MM.1S (cell line): Measurements from ENCODE around the gene FGF12.

Experiments
- DNase-seq: peaks from one replicate; pipeline ENCODE4 v3.0.0-alpha.2; 2015
- H2AFZ ChIP-seq: fragments of 300-600 bp; sonication (generic); 2 replicates; pipeline ENCODE4 v1.6.0; 2016; ENCODE audit warnings: antibody characterized with exemption, low read length
- H3F3A ChIP-seq: fragments of 300-600 bp; sonication (generic); 2 replicates; pipeline ENCODE4 v1.6.1; 2016; ENCODE audit warnings: mild to moderate bottlenecking, antibody characterized with exemption, low read length, moderate library complexity, mixed read lengths; ENCODE audit not compliant: insufficient read depth
- H3K27ac ChIP-seq: fragments of 300-600 bp; sonication (generic); 2 replicates; pipeline ENCODE4 v1.5.1; 2016; ENCODE audit warnings: mild to moderate bottlenecking, low read length
- H3K27me3 ChIP-seq: fragments of 300-600 bp; sonication (generic); replicated peaks from 2 replicates; pipeline ENCODE4 v1.6.0; 2016; ENCODE audit warnings: low read length; ENCODE audit not compliant: insufficient read depth
- H3K36me3 ChIP-seq: fragments of 300-600 bp; sonication (generic); replicated peaks from 2 replicates; pipeline ENCODE4 v1.6.1; 2016; ENCODE audit warnings: mild to moderate bottlenecking, low read length, mixed read lengths; ENCODE audit not compliant: insufficient read depth
- H3K4me1 ChIP-seq: fragments of 300-600 bp; sonication (generic); 2 replicates; pipeline ENCODE4 v1.6.1; 2016; ENCODE audit warnings: low read length, mixed read lengths
- H3K4me2 ChIP-seq: fragments of 300-600 bp; sonication (generic); 2 replicates; pipeline ENCODE4 v1.6.0; 2016; ENCODE audit warnings: low read depth, low read length
- H3K4me3 ChIP-seq: fragments of 300-600 bp; sonication (generic); 2 replicates; pipeline ENCODE4 v1.5.1; 2016; ENCODE audit warnings: low read length, mixed read lengths
- H3K79me2 ChIP-seq: fragments of 300-600 bp; sonication (generic); 2 replicates; pipeline ENCODE4 v1.6.1; 2016; ENCODE audit warnings: mixed run types, low read length, mixed read lengths
- H3K9ac ChIP-seq: fragments of 300-600 bp; sonication (generic); 2 replicates; pipeline ENCODE4 v1.6.1; 2016; ENCODE audit warnings: low read length, mixed read lengths
- H3K9me2 ChIP-seq: fragments of 300-600 bp; sonication (generic); replicated peaks from 2 replicates; pipeline ENCODE4 v1.6.1; 2016; ENCODE audit warnings: mild to moderate bottlenecking, low read length, mixed read lengths; ENCODE audit not compliant: insufficient read depth
- H3K9me3 ChIP-seq: fragments of 300-600 bp; sonication (generic); replicated peaks from 2 replicates; pipeline ENCODE4 v1.6.1; 2016; ENCODE audit warnings: mild to moderate bottlenecking, low read length, mixed read lengths; ENCODE audit not compliant: insufficient read depth
- H4K20me1 ChIP-seq: fragments of 300-600 bp; sonication (generic); 2 replicates; pipeline ENCODE4 v1.6.1; 2016; ENCODE audit warnings: mild to moderate bottlenecking, low read length, moderate library complexity, mixed read lengths; ENCODE audit not compliant: insufficient read depth
- EZH2 ChIP-seq: fragments of 300-600 bp; sonication (generic); optimal IDR thresholded peaks from 2 replicates; pipeline ENCODE3; 2017; ENCODE audit warnings: low read depth, mild to moderate bottlenecking, antibody characterized with exemption, low read length, mixed read lengths
- EZH2phosphoT487 ChIP-seq: fragments of 300-600 bp; sonication (generic); IDR thresholded peaks from 2 replicates; pipeline ENCODE4 v1.6.1; 2018; ENCODE audit warnings: antibody characterized with exemption, low read length
- TF ChIP-seq, protein P1 (sequence below): fragments of 300-600 bp; sonication (generic); IDR thresholded peaks from 2 replicates; pipeline ENCODE4 v1.5.1; 2016; ENCODE audit warnings: antibody characterized with exemption, low read length, mixed read lengths

Gene FGF12

DNA sequence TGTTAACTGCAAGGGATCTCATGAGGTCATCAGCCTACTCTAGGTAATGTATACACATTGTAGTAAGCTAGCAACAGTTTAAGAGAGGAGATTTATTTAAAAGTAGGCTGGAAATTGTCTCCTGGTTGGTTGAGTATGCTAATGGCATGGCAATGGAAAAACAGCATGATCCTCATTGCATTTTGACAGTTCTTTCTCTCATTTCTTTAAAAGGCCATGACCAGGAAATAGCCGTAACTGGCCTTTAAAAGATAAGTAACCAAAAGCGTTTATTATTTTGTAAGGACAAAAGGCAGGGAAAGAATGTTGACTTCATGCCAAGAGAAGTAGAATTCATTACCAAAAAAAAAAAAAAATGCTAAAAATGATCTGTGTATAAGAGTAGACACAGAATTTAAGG, 310.3 kb downstream of the FGF12 start:
- Histone ChIP-seq H3K27ac (no peak overlapping the region), H3K36me3 (no peaks in the 10 kb centered on the region), H3K79me2 (no peaks in the 10 kb centered on the region), H3K4me3 (no peak overlapping the region), H3K9me2 (no peaks in the 10 kb centered on the region), H3K4me2 (no peak overlapping the region), H3K4me1 (no peaks in the 10 kb centered on the region), H3K27me3 (no peaks in the 10 kb centered on the region), H3K9me3 (no peaks in the 10 kb centered on the region), H4K20me1 (no peaks in the 10 kb centered on the region), H3K9ac (no peak overlapping the region), H3F3A (no peaks in the 10 kb centered on the region), H2AFZ (no peak overlapping the region)
- no peak for DNase-seq
- TF ChIP-seq EZH2phosphoT487 (no peak), EZH2 (no peak)
- TF ChIP-seq, protein P1, sequence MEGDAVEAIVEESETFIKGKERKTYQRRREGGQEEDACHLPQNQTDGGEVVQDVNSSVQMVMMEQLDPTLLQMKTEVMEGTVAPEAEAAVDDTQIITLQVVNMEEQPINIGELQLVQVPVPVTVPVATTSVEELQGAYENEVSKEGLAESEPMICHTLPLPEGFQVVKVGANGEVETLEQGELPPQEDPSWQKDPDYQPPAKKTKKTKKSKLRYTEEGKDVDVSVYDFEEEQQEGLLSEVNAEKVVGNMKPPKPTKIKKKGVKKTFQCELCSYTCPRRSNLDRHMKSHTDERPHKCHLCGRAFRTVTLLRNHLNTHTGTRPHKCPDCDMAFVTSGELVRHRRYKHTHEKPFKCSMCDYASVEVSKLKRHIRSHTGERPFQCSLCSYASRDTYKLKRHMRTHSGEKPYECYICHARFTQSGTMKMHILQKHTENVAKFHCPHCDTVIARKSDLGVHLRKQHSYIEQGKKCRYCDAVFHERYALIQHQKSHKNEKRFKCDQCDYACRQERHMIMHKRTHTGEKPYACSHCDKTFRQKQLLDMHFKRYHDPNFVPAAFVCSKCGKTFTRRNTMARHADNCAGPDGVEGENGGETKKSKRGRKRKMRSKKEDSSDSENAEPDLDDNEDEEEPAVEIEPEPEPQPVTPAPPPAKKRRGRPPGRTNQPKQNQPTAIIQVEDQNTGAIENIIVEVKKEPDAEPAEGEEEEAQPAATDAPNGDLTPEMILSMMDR: no peak

DNA sequence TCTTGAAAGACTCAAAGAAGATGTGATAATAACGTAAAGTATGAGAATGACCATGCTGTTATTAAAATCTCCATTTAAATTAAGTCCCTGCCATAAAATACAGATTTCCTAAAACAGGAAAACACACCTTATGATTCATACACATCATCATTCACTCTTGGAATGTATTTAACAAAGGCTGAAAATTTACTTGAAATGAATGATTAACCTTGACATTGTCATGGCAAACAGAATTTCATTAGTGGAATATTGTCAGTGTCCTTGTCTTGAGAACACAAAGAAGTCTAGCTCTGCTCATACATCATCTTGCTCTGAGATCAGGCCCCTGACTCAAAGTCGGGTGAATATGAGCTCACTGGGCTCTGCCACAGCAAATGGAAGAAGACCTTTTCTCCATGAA, 313.9 kb downstream of the FGF12 start:
- Histone ChIP-seq H3K4me1 (no peaks in the 10 kb centered on the region), H2AFZ (no peak overlapping the region), H3K27ac (no peak overlapping the region), H3K36me3 (no peaks in the 10 kb centered on the region), H3K9me3 (no peaks in the 10 kb centered on the region), H4K20me1 (no peaks in the 10 kb centered on the region), H3K4me3 (no peak overlapping the region), H3K9ac (no peak overlapping the region), H3K79me2 (no peaks in the 10 kb centered on the region), H3K27me3 (0 out of 2 replicates have a peak, but pooled peaks cover 1% of the 10 kb centered on the region), H3F3A (no peaks in the 10 kb centered on the region), H3K9me2 (no peaks in the 10 kb centered on the region), H3K4me2 (no peak overlapping the region)
- DNase-seq: no peak
- TF ChIP-seq, protein P1: no peak
- no peak for TF ChIP-seq EZH2
- TF ChIP-seq EZH2phosphoT487: no peak

DNA sequence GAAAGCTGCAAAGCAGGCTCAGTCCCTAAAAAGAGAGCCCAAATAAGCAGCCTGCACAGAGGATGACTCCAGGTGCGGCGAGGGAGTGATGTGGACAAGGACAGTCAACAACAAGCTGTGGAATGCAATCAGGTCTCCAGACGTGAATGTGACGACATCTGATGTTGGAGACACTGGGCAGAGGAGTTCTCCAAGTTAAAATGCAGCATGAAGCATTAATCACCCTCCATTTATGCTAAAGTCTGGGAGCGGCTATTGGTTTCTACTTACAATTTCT, 316.7 kb downstream of the FGF12 start:
- Histone ChIP-seq H3K36me3 (no peaks in the 10 kb centered on the region), H3K79me2 (no peaks in the 10 kb centered on the region), H3K4me2 (peak overlapping the region; percentile 77; the same call in 1 of the 2 replicates), H3K9me3 (no peaks in the 10 kb centered on the region), H3K9ac (no peak overlapping the region), H3K27ac (no peak overlapping the region), H3K4me1 (no peaks in the 10 kb centered on the region), H3K4me3 (no peak overlapping the region; the same call in 1 of the 2 replicates), H3K27me3 (0 out of 2 replicates have a peak, but pooled peaks cover 3% of the 10 kb centered on the region), H4K20me1 (no peaks in the 10 kb centered on the region), H3F3A (no peaks in the 10 kb centered on the region), H3K9me2 (no peaks in the 10 kb centered on the region), H2AFZ (no peak overlapping the region)
- TF ChIP-seq, protein P1: no peak
- TF ChIP-seq EZH2phosphoT487 (no peak), EZH2 (no peak)
- no peak for DNase-seq
